Gastroesophageal sphincter (tissue), 3 donors: ENCODE measurements around the gene CPA5.

Experiments
- EP300 ChIP-seq: sonication (generic); formaldehyde crosslinking; IDR thresholded peaks from one replicate; pipeline ENCODE4 v1.6.1; 2017; ENCODE audit warnings: antibody characterized with exemption, mild to moderate bottlenecking
- POLR2A ChIP-seq, 2 donors: fragments of 450-650 bp; IDR thresholded peaks; one replicate each; pipeline ENCODE4 v1.6.1; 2017; ENCODE audit warnings: antibody characterized with exemption in 2 of 2, mild to moderate bottlenecking in 2 of 2, moderate library complexity in 1 of 2
- POLR2AphosphoS5 ChIP-seq: sonication (generic); formaldehyde crosslinking; IDR thresholded peaks from one replicate; pipeline ENCODE4 v1.6.1; 2017; ENCODE audit warnings: antibody characterized with exemption
- TF ChIP-seq, protein P1 (sequence below), 4 experiments: fragments of 200-600 bp in 2 of 4; fragments of 450-650 bp in 2 of 4; sonication (generic) in 1 of 4; IDR thresholded peaks; one replicate each; pipeline ENCODE4 v1.5.1; 2017 to 2019; ENCODE audit warnings: antibody characterized with exemption in 4 of 4, mild to moderate bottlenecking in 2 of 4, moderate library complexity in 2 of 4

GRCh38 chr7:130358471-130358870, 13.9 kb downstream of the CPA5 start:
- TF ChIP-seq, protein P1, sequence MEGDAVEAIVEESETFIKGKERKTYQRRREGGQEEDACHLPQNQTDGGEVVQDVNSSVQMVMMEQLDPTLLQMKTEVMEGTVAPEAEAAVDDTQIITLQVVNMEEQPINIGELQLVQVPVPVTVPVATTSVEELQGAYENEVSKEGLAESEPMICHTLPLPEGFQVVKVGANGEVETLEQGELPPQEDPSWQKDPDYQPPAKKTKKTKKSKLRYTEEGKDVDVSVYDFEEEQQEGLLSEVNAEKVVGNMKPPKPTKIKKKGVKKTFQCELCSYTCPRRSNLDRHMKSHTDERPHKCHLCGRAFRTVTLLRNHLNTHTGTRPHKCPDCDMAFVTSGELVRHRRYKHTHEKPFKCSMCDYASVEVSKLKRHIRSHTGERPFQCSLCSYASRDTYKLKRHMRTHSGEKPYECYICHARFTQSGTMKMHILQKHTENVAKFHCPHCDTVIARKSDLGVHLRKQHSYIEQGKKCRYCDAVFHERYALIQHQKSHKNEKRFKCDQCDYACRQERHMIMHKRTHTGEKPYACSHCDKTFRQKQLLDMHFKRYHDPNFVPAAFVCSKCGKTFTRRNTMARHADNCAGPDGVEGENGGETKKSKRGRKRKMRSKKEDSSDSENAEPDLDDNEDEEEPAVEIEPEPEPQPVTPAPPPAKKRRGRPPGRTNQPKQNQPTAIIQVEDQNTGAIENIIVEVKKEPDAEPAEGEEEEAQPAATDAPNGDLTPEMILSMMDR (IDR thresholded peaks at IDR 0.05): no peak
- TF ChIP-seq POLR2A (IDR thresholded peaks at IDR 0.05) (no peak), POLR2AphosphoS5 (no peak), EP300 (no peak)
